NCI-H446 (cell line): ENCODE data around the gene DFFA.
"Not testable (repeated sequence)": the region's sequence is repeated elsewhere in the genome, so short reads cannot be mapped to it uniquely, and the experiment has no call there.

Source experiments
- DNase-seq, 2 experiments: peaks; one replicate each; lab custom pipeline; 2025; lab: John Stamatoyannopoulos, UW

The DFFA gene

DNA sequence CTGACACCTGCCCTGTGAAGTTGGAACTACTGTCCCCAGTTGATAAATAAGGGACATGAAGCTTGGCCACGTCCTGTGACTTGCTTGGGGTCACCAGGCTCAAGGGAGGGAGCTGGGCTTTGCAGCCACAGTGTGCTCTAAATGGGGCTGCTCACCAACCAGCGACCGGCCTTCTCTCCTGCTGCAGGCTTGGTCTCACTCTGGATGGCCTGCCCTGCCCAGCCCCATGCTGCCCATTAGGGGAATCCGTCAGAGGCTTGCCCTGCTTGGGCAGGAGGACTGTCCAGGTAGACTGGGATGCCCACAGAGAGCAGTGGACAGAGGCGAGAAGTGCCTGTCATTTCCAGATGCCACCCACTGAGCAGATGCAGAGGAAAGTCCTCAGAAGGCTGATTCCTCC, 43.3 kb downstream of the DFFA start:
- DNase-seq: no peak

DNA sequence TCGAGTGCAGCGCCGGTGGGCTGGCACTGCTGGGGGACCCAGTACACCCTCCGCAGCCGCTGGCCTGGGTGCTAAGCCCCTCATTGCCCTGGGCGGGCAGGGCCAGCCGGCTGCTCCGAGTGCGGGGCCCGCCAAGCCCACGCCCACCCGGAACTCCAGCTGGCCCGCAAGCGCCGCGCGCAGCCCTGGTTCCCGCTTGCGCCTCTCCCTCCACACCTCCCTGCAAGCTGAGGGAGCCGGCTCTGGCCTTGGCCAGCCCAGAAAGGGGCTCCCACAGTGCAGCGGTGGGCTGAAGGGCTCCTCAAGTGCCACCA, 45.8 kb downstream of the DFFA start:
- not testable (repeated sequence) for DNase-seq

DNA sequence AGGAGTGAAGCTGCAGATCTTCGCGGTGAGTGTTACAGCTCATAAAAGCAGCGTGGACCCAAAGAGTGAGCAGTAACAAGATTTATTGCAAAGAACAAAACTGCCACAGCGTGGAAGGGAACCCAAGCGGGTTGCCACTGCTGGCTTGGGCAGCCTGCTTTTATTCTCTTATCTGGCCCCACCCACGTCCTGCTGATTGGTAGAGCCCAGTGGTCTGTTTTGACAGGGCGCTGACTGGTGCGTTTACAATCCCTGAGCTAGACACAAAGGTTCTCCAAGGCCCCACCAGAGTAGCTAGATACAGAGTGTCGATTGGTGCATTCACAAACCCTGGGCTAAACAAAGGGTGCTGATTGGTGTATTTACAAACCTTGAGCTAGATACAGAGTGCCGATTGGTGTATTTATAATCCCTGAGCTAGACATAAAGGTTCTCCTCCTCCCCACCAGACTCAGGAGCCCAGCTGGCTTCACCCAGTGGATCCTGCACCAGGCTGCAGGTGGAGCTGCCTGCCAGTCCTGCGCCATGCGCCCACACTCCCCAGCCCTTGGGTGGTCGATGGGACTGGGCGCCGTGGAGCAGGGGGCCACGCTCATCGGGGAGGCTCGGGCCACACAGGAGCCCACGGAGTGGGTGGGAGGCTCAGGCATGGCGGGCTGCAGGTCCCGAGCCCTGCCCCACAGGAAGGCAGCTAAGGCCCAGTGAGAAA, 46.3 kb downstream of the DFFA start:
- DNase-seq: not testable (repeated sequence)

DNA sequence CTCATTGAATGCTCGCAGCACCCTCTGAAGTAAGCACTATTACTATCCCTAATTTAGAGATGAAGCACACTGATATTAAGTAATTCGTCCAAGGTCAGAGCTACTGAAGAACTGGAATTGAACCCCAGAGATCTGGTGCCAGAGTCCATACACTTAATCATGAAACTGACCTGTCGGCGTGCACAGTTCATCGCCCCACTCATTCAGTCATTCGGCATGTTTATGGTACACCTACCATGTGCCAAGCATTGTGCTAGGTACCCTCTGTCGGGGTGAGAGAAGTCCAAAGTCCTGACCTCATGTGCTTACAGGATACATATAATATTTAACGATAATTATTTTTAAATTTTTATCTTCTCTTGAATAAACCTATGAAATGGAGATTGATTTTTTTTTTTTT, 47.7 kb downstream of the DFFA start:
- no peak for DNase-seq

DNA sequence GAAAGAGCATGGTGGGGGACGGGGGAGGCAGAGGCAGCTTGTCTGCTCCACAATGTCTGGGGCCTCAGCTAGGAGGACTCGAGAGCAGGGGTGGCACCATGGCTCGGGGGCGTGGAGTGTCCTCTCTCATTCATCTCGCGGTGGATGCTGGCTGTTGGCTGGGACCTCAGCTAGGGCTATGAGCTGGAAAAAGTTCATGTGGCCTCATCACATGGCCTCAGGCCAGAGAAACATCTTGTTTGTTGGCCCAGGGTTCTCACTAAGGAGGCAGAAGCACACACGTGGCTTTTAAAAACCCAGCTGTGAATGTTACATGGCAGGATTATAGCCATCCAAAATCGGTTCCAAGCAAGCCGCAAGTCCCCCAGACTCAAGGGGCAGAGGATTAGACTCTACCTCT, 48.3 kb downstream of the DFFA start:
- DNase-seq: peak in 1 of 2 experiments; percentile 66

DNA sequence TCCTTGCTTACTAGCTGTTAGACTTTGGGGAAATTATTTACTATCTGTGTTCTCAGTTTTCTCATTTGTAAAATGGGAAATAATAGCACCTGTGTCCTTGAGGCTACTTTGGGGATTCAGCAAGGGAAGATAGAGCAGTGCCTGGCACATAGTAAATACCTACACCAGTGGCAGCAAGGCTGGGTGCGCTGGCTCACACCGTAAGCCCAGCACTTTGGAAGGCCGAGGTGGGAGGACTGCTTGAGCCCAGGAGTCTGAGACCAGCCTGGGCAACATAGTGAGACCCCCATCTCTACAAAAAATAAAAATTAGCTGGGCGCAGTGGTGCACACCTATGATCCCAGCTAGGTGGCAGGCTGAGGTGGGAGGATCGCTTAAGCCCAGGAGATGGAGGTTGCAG, 50.7 kb downstream of the DFFA start:
- DNase-seq: no peak

DNA sequence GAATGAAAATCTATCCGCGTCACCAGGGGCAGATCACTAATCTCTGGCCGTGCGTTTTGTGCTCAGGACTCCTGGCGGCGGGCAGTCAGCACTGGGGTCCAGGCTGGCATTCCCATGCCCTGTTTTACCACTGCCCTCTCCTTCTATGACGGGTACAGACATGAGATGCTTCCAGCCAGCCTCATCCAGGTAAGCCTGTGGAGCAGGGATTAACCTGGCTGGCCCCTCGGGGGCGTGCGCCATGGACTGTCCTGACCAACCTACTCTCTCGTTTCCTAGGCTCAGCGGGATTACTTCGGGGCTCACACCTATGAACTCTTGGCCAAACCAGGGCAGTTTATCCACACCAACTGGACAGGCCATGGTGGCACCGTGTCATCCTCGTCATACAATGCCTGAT, 53.0 kb downstream of the DFFA start:
- no peak for DNase-seq

DNA sequence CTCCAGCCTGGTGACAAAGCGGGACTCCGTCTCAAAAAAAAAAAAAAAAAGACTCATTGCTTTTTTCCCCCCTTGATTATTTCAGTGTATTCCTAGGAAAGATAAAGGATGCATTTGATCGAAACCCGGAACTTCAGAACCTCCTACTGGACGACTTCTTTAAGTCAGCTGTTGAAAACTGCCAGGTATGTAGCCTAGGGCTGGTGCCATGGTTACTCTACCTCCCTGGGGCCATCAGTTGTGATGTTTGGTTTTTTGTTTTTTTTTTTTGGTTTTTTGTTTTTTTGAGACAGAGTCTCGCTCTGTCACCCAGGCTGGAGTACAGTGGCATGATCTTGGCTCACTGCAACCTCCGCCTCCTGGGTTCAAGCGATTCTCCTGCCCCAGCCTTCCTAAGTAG, 53.6 kb downstream of the DFFA start:
- DNase-seq: not testable (repeated sequence)

DNA sequence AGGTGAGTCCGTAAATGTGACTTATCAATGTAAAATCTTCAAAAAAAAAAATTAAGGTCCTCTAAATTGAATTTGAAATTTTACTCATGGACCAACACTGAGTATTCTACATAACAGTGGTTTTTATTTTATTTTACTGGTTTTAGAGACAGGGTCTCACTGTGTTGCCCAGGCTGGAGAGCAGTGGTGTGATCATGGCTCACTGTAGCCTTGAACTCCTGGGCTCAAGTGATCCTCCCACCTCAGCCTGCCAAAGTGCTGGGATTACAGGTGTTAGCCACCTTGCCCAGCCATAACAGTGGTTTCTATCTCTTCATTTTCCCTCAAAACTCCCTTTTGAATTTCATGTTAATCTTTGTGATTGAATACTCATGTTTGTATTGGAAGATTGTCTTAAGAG, 56.4 kb downstream of the DFFA start:
- not testable (repeated sequence) for DNase-seq

DNA sequence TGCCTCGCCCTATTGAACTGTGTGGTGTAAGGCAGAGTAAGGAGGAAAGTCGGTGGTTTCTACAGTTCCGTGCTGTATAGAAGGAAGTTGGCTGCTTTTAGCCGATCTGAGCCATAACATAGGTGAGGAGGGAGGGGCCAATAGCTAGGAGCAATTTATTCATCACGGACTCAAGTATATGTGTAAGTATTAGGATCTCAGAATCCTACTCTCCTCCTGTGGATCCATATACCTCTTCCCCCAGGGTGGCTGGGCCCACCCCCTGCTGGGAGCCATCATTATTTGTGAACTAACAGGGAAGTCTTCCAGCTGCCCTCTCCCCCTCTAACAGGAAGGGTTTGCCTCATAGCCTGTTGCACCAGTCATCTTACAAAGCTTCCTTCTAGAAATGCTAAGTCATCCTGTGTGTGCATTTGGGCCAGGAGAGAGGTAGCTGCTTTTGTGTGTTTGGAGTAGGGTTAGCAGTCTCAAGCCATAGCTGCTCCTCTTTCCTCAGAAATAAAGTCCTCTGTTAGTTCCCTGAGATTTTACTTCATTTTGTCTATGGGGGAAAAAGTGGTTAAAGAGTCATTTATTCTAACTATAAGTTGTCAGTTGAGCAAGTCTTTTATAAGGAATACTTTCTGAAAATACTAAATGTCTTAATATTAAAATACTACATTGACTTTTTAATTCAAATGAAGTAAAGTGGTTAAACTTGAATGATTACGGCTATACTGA, 57.0 kb downstream of the DFFA start:
- no peak for DNase-seq

DNA sequence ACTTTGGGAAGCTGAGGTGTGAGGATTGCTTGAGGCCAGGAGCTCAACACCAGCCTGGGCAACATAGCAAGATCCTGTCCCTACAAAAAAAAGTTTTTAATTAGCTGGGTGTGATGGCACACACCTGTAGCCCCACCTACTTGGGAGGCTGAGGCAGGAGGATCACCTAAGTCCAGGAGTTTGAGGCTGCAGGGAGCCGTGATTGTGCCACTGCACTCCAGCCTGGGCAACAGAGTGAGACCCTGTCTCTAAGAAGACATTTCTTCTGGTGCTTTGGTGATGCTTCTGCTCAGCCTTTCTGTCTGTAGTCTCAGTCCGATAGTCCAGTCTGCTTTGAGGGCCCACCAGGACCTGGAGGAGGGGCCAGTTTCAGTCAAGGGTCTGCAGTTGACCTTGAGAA, 65.1 kb downstream of the DFFA start:
- DNase-seq: no peak
